HEK293 (cell line): ENCODE results near the gene DNAJC4.

ENCODE experiments used
- CTCF ChIA-PET: fragments of 350-600 bp; formaldehyde crosslinking; extraction: SDS; loops from one replicate; lab custom pipeline; 2021; ENCODE audit warnings: antibody characterized with exemption; lab: Yijun Ruan, JAX
- POLR2A ChIA-PET: fragments of 300-600 bp; formaldehyde crosslinking; extraction: SDS; loops from one replicate; lab custom pipeline; 2020; ENCODE audit warnings: antibody characterized with exemption, inconsistent platforms; lab: Yijun Ruan, JAX
- H3K27ac ChIP-seq: fragments of 200-500 bp; sonication (Bioruptor generic); 2 replicates; pipeline ENCODE4 v1.5.1; 2014; ENCODE audit warnings: low read depth, low read length, control low read depth, inconsistent platforms; ENCODE audit errors: extremely low read depth
- H3K36me3 ChIP-seq, 2 experiments: fragments of 200-500 bp in 1 of 2; sonication (Bioruptor generic) in 1 of 2; 1 replicate in 1 of 2; 2 replicates in 1 of 2; pipeline ENCODE4 v1.5.1; 2014 to 2017; ENCODE audit warnings: inconsistent platforms in 2 of 2, low read length in 2 of 2; ENCODE audit not compliant: control insufficient read depth in 2 of 2, insufficient read depth in 1 of 2
- H3K4me1 ChIP-seq: fragments of 200-500 bp; sonication (Bioruptor generic); 2 replicates; pipeline ENCODE4 v1.5.1; 2014; ENCODE audit warnings: mild to moderate bottlenecking, low read length, inconsistent platforms; ENCODE audit not compliant: control insufficient read depth, insufficient read depth
- H3K4me3 ChIP-seq: 2 replicates; pipeline ENCODE4 v1.5.1; 2011; ENCODE audit warnings: low read depth, mild to moderate bottlenecking, control low read depth, low read length, moderate library complexity
- H3K9me3 ChIP-seq: fragments of 200-500 bp; sonication (Bioruptor generic); 2 replicates; pipeline ENCODE4 v1.5.1; 2014; ENCODE audit warnings: low read depth, low read length, inconsistent platforms; ENCODE audit not compliant: control insufficient read depth, insufficient read depth
- GLI4 ChIP-seq: fragments of 450-650 bp; formaldehyde crosslinking; IDR thresholded peaks from 2 replicates; pipeline ENCODE4 v1.5.1; 2016; ENCODE audit warnings: missing biosample characterization, missing genetic modification characterization
- ZBTB6 ChIP-seq: fragments of 450-650 bp; formaldehyde crosslinking; IDR thresholded peaks from 2 replicates; pipeline ENCODE4 v1.5.1; 2017; ENCODE audit warnings: missing biosample characterization, missing genetic modification characterization
- ZBTB7A ChIP-seq: fragments of 450-650 bp; formaldehyde crosslinking; IDR thresholded peaks from 2 replicates; pipeline ENCODE4 v1.5.1; 2016; ENCODE audit warnings: low read depth, missing biosample characterization, missing genetic modification characterization
- ZFHX2 ChIP-seq: fragments of 450-650 bp; formaldehyde crosslinking; conservative IDR thresholded peaks from 2 replicates; pipeline ENCODE4 v1.5.1; 2016; ENCODE audit warnings: missing biosample characterization, missing genetic modification characterization
- ZIC2 ChIP-seq: fragments of 450-650 bp; formaldehyde crosslinking; IDR thresholded peaks from 2 replicates; pipeline ENCODE4 v1.5.1; 2016; ENCODE audit warnings: missing biosample characterization, missing genetic modification characterization
- ZNF114 ChIP-seq: fragments of 450-650 bp; formaldehyde crosslinking; IDR thresholded peaks from 2 replicates; pipeline ENCODE4 v1.5.0; 2017; ENCODE audit warnings: missing biosample characterization, missing genetic modification characterization
- ZNF157 ChIP-seq: fragments of 450-650 bp; formaldehyde crosslinking; IDR thresholded peaks from 2 replicates; pipeline ENCODE4 v1.5.1; 2016; ENCODE audit warnings: missing biosample characterization, missing genetic modification characterization
- ZNF18 ChIP-seq: fragments of 450-650 bp; formaldehyde crosslinking; IDR thresholded peaks from 2 replicates; pipeline ENCODE4 v1.5.1; 2016; ENCODE audit warnings: missing biosample characterization, missing genetic modification characterization
- ZNF280C ChIP-seq: fragments of 450-650 bp; formaldehyde crosslinking; IDR thresholded peaks from 2 replicates; pipeline ENCODE4 v1.5.1; 2016; ENCODE audit warnings: missing biosample characterization, missing genetic modification characterization
- ZNF433 ChIP-seq: fragments of 450-650 bp; formaldehyde crosslinking; IDR thresholded peaks from 2 replicates; pipeline ENCODE4 v1.5.1; 2016; ENCODE audit warnings: missing biosample characterization, missing genetic modification characterization, low read depth
- ZNF544 ChIP-seq: fragments of 450-650 bp; formaldehyde crosslinking; IDR thresholded peaks from 2 replicates; pipeline ENCODE4 v1.5.0; 2017; ENCODE audit warnings: missing biosample characterization, missing genetic modification characterization
- ZNF610 ChIP-seq: fragments of 450-650 bp; formaldehyde crosslinking; IDR thresholded peaks from 2 replicates; pipeline ENCODE4 v1.5.1; 2016; ENCODE audit warnings: missing biosample characterization, missing genetic modification characterization, borderline replicate concordance
- ZNF76 ChIP-seq: fragments of 450-650 bp; formaldehyde crosslinking; IDR thresholded peaks from 2 replicates; pipeline ENCODE4; 2016; ENCODE audit warnings: low read depth, missing biosample characterization, missing genetic modification characterization, borderline replicate concordance
- ZSCAN4 ChIP-seq: fragments of 450-650 bp; formaldehyde crosslinking; IDR thresholded peaks from 2 replicates; pipeline ENCODE4 v1.5.1; 2017; ENCODE audit warnings: missing biosample characterization, missing genetic modification characterization
- TF ChIP-seq, protein P1 (sequence below): fragments of 450-650 bp; formaldehyde crosslinking; IDR thresholded peaks from 2 replicates; pipeline ENCODE4 v1.5.1; 2016; ENCODE audit warnings: missing biosample characterization, missing genetic modification characterization
- TF ChIP-seq, protein P2 (sequence below): fragments of 450-650 bp; formaldehyde crosslinking; IDR thresholded peaks from 2 replicates; pipeline ENCODE4 v1.5.1; 2016; ENCODE audit warnings: missing biosample characterization, missing genetic modification characterization
- TF ChIP-seq, protein P3 (sequence below): fragments of 450-650 bp; IDR thresholded peaks from 2 replicates; pipeline ENCODE4 v1.5.1; 2018; ENCODE audit warnings: missing biosample characterization, missing genetic modification characterization

Gene DNAJC4

GRCh38 chr11:64237484-64237951 lies 7.2 kb downstream of the DNAJC4 start (continued):
- TF ChIP-seq, protein P1, sequence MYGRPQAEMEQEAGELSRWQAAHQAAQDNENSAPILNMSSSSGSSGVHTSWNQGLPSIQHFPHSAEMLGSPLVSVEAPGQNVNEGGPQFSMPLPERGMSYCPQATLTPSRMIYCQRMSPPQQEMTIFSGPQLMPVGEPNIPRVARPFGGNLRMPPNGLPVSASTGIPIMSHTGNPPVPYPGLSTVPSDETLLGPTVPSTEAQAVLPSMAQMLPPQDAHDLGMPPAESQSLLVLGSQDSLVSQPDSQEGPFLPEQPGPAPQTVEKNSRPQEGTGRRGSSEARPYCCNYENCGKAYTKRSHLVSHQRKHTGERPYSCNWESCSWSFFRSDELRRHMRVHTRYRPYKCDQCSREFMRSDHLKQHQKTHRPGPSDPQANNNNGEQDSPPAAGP (tag by site-specific recombination): no peak
- no peak for TF ChIP-seq ZNF76 (tag by site-specific recombination)
- no peak for TF ChIP-seq ZNF18 (tag by site-specific recombination)
- TF ChIP-seq, protein P2, sequence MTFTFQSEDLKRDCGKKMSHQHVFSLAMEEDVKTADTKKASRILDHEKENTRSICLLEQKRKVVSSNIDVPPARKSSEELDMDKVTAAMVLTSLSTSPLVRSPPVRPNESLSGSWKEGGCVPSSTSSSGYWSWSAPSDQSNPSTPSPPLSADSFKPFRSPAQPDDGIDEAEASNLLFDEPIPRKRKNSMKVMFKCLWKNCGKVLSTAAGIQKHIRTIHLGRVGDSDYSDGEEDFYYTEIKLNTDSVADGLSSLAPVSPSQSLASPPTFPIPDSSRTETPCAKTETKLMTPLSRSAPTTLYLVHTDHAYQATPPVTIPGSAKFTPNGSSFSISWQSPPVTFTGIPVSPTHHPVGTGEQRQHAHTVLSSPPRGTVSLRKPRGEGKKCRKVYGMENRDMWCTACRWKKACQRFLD (tag by site-specific recombination): no peak
- no peak for TF ChIP-seq ZNF433 (tag by site-specific recombination)
- TF ChIP-seq ZNF114: no peak
- TF ChIP-seq ZNF544 (tag by site-specific recombination): no peak
- no peak for TF ChIP-seq ZNF610
- TF ChIP-seq ZFHX2 (tag by site-specific recombination): peak; percentile 85
- no peak for TF ChIP-seq ZBTB7A (tag by site-specific recombination)
- TF ChIP-seq, protein P3, sequence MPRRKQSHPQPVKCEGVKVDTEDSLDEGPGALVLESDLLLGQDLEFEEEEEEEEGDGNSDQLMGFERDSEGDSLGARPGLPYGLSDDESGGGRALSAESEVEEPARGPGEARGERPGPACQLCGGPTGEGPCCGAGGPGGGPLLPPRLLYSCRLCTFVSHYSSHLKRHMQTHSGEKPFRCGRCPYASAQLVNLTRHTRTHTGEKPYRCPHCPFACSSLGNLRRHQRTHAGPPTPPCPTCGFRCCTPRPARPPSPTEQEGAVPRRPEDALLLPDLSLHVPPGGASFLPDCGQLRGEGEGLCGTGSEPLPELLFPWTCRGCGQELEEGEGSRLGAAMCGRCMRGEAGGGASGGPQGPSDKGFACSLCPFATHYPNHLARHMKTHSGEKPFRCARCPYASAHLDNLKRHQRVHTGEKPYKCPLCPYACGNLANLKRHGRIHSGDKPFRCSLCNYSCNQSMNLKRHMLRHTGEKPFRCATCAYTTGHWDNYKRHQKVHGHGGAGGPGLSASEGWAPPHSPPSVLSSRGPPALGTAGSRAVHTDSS (tag by site-specific recombination): no peak

GRCh38 chr11:64238076-64238475 lies 7.7 kb downstream of the DNAJC4 start:
- POLR2A ChIA-PET: interaction anchor here (0.5 to 3.9 kb wide), 2 partner anchors 12 to 34 kb away, joined by 3 to 12 read pairs; partner anchors contain the start of genes NUDT22 and TRPT1
- Histone ChIP-seq H3K9me3 (no peaks in the 10 kb centered on the region), H3K4me1 (no peaks in the 10 kb centered on the region), H3K27ac (no peak overlapping the region), H3K36me3 (peaks cover 0 to 33% of the 10 kb centered on the region in 2 experiments; a peak in 1 of 3 replicates), H3K4me3 (no peak overlapping the region)
- CTCF ChIA-PET: interaction anchor here (1.2 kb wide), 1 partner anchor 117 kb away, joined by 8 read pairs; no protein-coding TSS in a partner anchor
- no peak for TF ChIP-seq ZBTB6 (tag by site-specific recombination)
- TF ChIP-seq ZNF76 (tag by site-specific recombination): no peak
- TF ChIP-seq ZNF280C (tag by site-specific recombination): no peak
- 0 out of 2 replicates have a peak, but pooled peaks have one; percentile 22 for TF ChIP-seq ZIC2 (tag by site-specific recombination)
- no peak for TF ChIP-seq GLI4
- no peak for TF ChIP-seq ZSCAN4 (tag by site-specific recombination)
- TF ChIP-seq ZNF157 (tag by site-specific recombination): no peak
